ENCODE data around the gene DCDC2.
"Not testable (repeated sequence)": the region's sequence is repeated elsewhere in the genome, so short reads cannot be mapped to it uniquely, and the experiment has no call there.

DCDC2 gene

GRCh38 chr6:24325978-24326377 is 31.9 kb downstream of the DCDC2 start:
- no peak for DNase-seq (ENCODE audit: low spot score in 2 of 2)
- Mint-ChIP-seq H3K36me3 (no peaks in the 10 kb centered on the region), H3K9me3 (no peaks in the 10 kb centered on the region), H3K27me3 (peaks cover 3% of the 10 kb centered on the region), H3K4me3 (no peak overlapping the region), H3K27ac (no peak overlapping the region), H3K4me1 (no peaks in the 10 kb centered on the region)
- ATAC-seq (ENCODE audit: low read depth) = no peak

GRCh38 chr6:24324617-24325016 is 33.2 kb downstream of the DCDC2 start:
- no peaks in the 10 kb centered on the region for H3K4me1 Mint-ChIP-seq
- H3K27ac Mint-ChIP-seq = no peak overlapping the region
- no peak for DNase-seq (ENCODE audit: low spot score in 2 of 2)
- H3K36me3 Mint-ChIP-seq = no peaks in the 10 kb centered on the region
- no peaks in the 10 kb centered on the region for H3K9me3 Mint-ChIP-seq
- H3K4me3 Mint-ChIP-seq = no peak overlapping the region
- ATAC-seq (ENCODE audit: low read depth) = no peak
- peaks cover 5% of the 10 kb centered on the region for H3K27me3 Mint-ChIP-seq

- Mint-ChIP-seq H3K27me3 (peaks cover 9% of the 10 kb centered on the region), H3K27ac (no peak overlapping the region), H3K4me1 (no peaks in the 10 kb centered on the region), H3K36me3 (no peaks in the 10 kb centered on the region), H3K9me3 (no peaks in the 10 kb centered on the region), H3K4me3 (no peak overlapping the region)
- ATAC-seq (ENCODE audit: low read depth) (no peak), DNase-seq (ENCODE audit: low spot score in 2 of 2) (no peak)
These were observed 34.1 kb downstream of the DCDC2 start for GRCh38 chr6:24323632-24324337.

- H3K9me3 Mint-ChIP-seq = peaks cover 3% of the 10 kb centered on the region
- H3K36me3 Mint-ChIP-seq = no peaks in the 10 kb centered on the region
- H3K4me3 Mint-ChIP-seq = no peak overlapping the region
- H3K4me1 Mint-ChIP-seq = no peaks in the 10 kb centered on the region
- DNase-seq (ENCODE audit: low spot score in 2 of 2) (no peak), ATAC-seq (ENCODE audit: low read depth) (no peak)
- peaks cover 12% of the 10 kb centered on the region for H3K27me3 Mint-ChIP-seq
- H3K27ac Mint-ChIP-seq = no peak overlapping the region
These were observed 34.9 kb downstream of the DCDC2 start for GRCh38 chr6:24322924-24323323.

- not testable (repeated sequence) for H3K27ac Mint-ChIP-seq; H3K36me3 Mint-ChIP-seq; H3K4me3 Mint-ChIP-seq; H3K9me3 Mint-ChIP-seq; ATAC-seq (ENCODE audit: low read depth); H3K4me1 Mint-ChIP-seq; DNase-seq (ENCODE audit: low spot score in 2 of 2)
- peaks cover 12% of the 10 kb centered on the region for H3K27me3 Mint-ChIP-seq
These were observed 35.4 kb downstream of the DCDC2 start for GRCh38 chr6:24322446-24322845.

GRCh38 chr6:24321538-24322162 is 36.2 kb downstream of the DCDC2 start:
- DNase-seq (ENCODE audit: low spot score in 2 of 2) = no peak
- no peaks in the 10 kb centered on the region for H3K4me1 Mint-ChIP-seq

GRCh38 chr6:24313251-24314141 is 44.4 kb downstream of the DCDC2 start:
- no peak overlapping the region for H3K27ac Mint-ChIP-seq
- DNase-seq (ENCODE audit: low spot score in 2 of 2) = no peak
- no peak for ATAC-seq (ENCODE audit: low read depth)
- H3K9me3 Mint-ChIP-seq = peaks cover 19% of the 10 kb centered on the region
- H3K27me3 Mint-ChIP-seq = peaks cover 6% of the 10 kb centered on the region
- H3K4me3 Mint-ChIP-seq = no peak overlapping the region
- H3K4me1 Mint-ChIP-seq = no peaks in the 10 kb centered on the region
- H3K36me3 Mint-ChIP-seq = peaks cover 4% of the 10 kb centered on the region

More at GRCh38 chr6:24321538-24322162, 36.2 kb downstream of the DCDC2 start:
- no peak overlapping the region for H3K27ac Mint-ChIP-seq
- ATAC-seq (ENCODE audit: low read depth) = no peak
- no peaks in the 10 kb centered on the region for H3K36me3 Mint-ChIP-seq
- peaks cover 3% of the 10 kb centered on the region for H3K9me3 Mint-ChIP-seq
- H3K27me3 Mint-ChIP-seq = peaks cover 12% of the 10 kb centered on the region
- H3K4me3 Mint-ChIP-seq = no peak overlapping the region

- H3K36me3 Mint-ChIP-seq; DNase-seq (ENCODE audit: low spot score in 2 of 2); H3K27me3 Mint-ChIP-seq; H3K4me3 Mint-ChIP-seq; H3K27ac Mint-ChIP-seq; ATAC-seq (ENCODE audit: low read depth); H3K4me1 Mint-ChIP-seq: not testable (repeated sequence)
- H3K9me3 Mint-ChIP-seq = peaks cover 17% of the 10 kb centered on the region
These were observed 46.1 kb downstream of the DCDC2 start for GRCh38 chr6:24311775-24312174.

GRCh38 chr6:24307881-24308280 is 50.0 kb downstream of the DCDC2 start:
- Mint-ChIP-seq H3K4me3 (no peak overlapping the region), H3K4me1 (no peaks in the 10 kb centered on the region), H3K27ac (no peak overlapping the region), H3K36me3 (peaks cover 4% of the 10 kb centered on the region), H3K27me3 (peaks cover 6% of the 10 kb centered on the region), H3K9me3 (peaks cover 14% of the 10 kb centered on the region)
- DNase-seq (ENCODE audit: low spot score in 2 of 2) (no peak), ATAC-seq (ENCODE audit: low read depth) (no peak)

GRCh38 chr6:24306936-24307335 is 50.9 kb downstream of the DCDC2 start:
- H3K27me3 Mint-ChIP-seq = peaks cover 9% of the 10 kb centered on the region
- no peak overlapping the region for H3K4me3 Mint-ChIP-seq
- H3K27ac Mint-ChIP-seq = no peak overlapping the region
- ATAC-seq (ENCODE audit: low read depth) (no peak), DNase-seq (ENCODE audit: low spot score in 2 of 2) (no peak)
- peaks cover 11% of the 10 kb centered on the region for H3K9me3 Mint-ChIP-seq
- H3K4me1 Mint-ChIP-seq = no peaks in the 10 kb centered on the region
- peaks cover 2% of the 10 kb centered on the region for H3K36me3 Mint-ChIP-seq

GRCh38 chr6:24306038-24306437 is 51.8 kb downstream of the DCDC2 start:
- DNase-seq (ENCODE audit: low spot score in 2 of 2) = no peak
- H3K9me3 Mint-ChIP-seq = peaks cover 7% of the 10 kb centered on the region
- H3K4me3 Mint-ChIP-seq = no peak overlapping the region
- ATAC-seq (ENCODE audit: low read depth) = no peak
- H3K36me3 Mint-ChIP-seq = no peaks in the 10 kb centered on the region
- H3K27me3 Mint-ChIP-seq = peaks cover 9% of the 10 kb centered on the region
- H3K4me1 Mint-ChIP-seq = no peaks in the 10 kb centered on the region
- H3K27ac Mint-ChIP-seq = no peak overlapping the region

- H3K4me1 Mint-ChIP-seq = no peaks in the 10 kb centered on the region
- peaks cover 13% of the 10 kb centered on the region for H3K27me3 Mint-ChIP-seq
- H3K4me3 Mint-ChIP-seq = no peak overlapping the region
- H3K9me3 Mint-ChIP-seq = peaks cover 14% of the 10 kb centered on the region
- ATAC-seq (ENCODE audit: low read depth) (no peak), DNase-seq (ENCODE audit: low spot score in 2 of 2) (no peak)
- H3K27ac Mint-ChIP-seq = no peak overlapping the region
- peaks cover 7% of the 10 kb centered on the region for H3K36me3 Mint-ChIP-seq
These were observed 60.9 kb downstream of the DCDC2 start for GRCh38 chr6:24296944-24297343.

GRCh38 chr6:24293852-24294251 is 64.0 kb downstream of the DCDC2 start:
- not testable (repeated sequence) for DNase-seq (ENCODE audit: low spot score in 2 of 2); H3K36me3 Mint-ChIP-seq; H3K4me3 Mint-ChIP-seq; H3K27ac Mint-ChIP-seq; ATAC-seq (ENCODE audit: low read depth); H3K4me1 Mint-ChIP-seq
- H3K9me3 Mint-ChIP-seq = peaks cover 14% of the 10 kb centered on the region
- peaks cover 13% of the 10 kb centered on the region for H3K27me3 Mint-ChIP-seq

- Mint-ChIP-seq H3K27ac (no peak overlapping the region), H3K27me3 (no peaks in the 10 kb centered on the region), H3K4me3 (no peak overlapping the region), H3K9me3 (no peaks in the 10 kb centered on the region), H3K36me3 (no peaks in the 10 kb centered on the region), H3K4me1 (no peaks in the 10 kb centered on the region)
- no peak for DNase-seq (ENCODE audit: low spot score in 2 of 2)
- no peak for ATAC-seq (ENCODE audit: low read depth)
These were observed 70.6 kb downstream of the DCDC2 start for GRCh38 chr6:24287239-24287638.
